VCaP (cell line): ENCODE data around the gene ANKRD44.
A peak's percentile ranks its signal among the peaks of the same experiment; 100 is the strongest.

ENCODE experiments used
- H3K27ac ChIP-seq: fragments of 450-650 bp; 2 replicates; pipeline ENCODE4 v1.5.1; 2017
- TF ChIP-seq, protein P1 (sequence below): fragments of 450-650 bp; conservative IDR thresholded peaks from 2 replicates; pipeline ENCODE4 v1.5.1; 2017; ENCODE audit warnings: mild to moderate bottlenecking, moderate library complexity

ANKRD44 gene

GRCh38 chr2:197113275-197113711 is 197.3 kb downstream of the ANKRD44 start:
- TF ChIP-seq, protein P1, sequence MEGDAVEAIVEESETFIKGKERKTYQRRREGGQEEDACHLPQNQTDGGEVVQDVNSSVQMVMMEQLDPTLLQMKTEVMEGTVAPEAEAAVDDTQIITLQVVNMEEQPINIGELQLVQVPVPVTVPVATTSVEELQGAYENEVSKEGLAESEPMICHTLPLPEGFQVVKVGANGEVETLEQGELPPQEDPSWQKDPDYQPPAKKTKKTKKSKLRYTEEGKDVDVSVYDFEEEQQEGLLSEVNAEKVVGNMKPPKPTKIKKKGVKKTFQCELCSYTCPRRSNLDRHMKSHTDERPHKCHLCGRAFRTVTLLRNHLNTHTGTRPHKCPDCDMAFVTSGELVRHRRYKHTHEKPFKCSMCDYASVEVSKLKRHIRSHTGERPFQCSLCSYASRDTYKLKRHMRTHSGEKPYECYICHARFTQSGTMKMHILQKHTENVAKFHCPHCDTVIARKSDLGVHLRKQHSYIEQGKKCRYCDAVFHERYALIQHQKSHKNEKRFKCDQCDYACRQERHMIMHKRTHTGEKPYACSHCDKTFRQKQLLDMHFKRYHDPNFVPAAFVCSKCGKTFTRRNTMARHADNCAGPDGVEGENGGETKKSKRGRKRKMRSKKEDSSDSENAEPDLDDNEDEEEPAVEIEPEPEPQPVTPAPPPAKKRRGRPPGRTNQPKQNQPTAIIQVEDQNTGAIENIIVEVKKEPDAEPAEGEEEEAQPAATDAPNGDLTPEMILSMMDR = peak; percentile 74
- no peak overlapping the region for H3K27ac ChIP-seq

GRCh38 chr2:197109326-197109725 is 201.3 kb downstream of the ANKRD44 start:
- TF ChIP-seq, protein P1 = no peak
- H3K27ac ChIP-seq = no peak overlapping the region

GRCh38 chr2:197108758-197109157 is 201.8 kb downstream of the ANKRD44 start:
- no peak overlapping the region for H3K27ac ChIP-seq
- TF ChIP-seq, protein P1 = no peak

GRCh38 chr2:197107291-197108269 is 203.0 kb downstream of the ANKRD44 start:
- TF ChIP-seq, protein P1 = no peak
- no peak overlapping the region for H3K27ac ChIP-seq

DNA sequence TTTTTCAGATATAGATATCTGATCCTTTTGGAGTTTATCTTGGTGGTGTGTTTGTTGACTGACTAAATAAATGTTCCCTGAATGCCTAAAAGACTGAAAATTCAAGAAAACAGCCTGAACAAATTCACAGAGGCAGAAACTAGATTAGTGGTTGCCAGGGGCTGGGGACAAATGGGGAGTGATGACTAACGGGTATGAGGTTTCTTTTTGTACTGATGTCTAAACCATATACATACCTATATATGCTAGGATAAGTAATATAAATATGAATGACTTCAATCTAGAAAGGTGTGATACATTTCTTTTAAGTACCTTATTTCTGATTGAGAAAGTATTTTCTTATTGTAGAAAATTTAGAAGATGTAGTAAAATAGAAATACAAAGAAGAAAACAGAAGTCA is 207.2 kb downstream of the ANKRD44 start:
- TF ChIP-seq, protein P1 = no peak

DNA sequence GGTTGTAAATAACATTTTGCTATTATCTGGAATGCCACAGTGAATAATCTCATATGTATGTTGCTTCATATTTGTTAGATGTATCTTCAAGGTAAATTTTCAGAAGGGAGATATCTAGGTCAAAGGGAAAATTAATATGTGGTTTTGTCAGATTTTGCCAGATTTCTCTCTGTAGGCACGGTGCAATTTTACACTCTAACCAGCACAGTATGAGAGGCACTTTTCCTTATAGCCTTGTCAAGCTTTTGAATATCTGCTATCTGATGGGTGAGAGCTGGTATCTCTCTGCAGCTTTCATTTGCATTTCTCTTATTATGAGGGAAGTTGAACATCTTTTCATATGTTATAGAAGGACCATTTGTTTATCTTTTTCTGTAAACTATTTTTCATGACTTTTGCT is 208.3 kb downstream of the ANKRD44 start:
- H3K27ac ChIP-seq = no peak overlapping the region
- TF ChIP-seq, protein P1 = no peak

More for the DNA sequence above, 207.2 kb downstream of the ANKRD44 start:
- H3K27ac ChIP-seq = no peak overlapping the region

DNA sequence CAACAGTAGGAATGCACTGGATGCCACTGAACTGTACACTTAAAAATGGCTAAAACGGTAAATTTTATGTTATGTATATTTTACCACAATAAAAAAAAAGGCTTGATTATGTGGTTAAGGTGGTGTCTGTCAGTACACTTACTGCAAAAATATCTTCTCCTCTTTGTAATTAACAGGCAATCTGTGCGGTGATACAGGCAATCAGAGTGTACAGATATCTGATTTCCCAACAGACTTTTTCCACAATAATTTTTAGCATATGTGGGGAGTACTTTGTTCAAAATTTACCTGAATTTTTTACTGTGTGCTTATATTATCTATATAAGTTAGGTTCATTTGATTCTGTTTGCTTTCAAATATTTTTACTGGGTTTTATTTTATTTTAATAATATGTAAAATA is 209.1 kb downstream of the ANKRD44 start:
- H3K27ac ChIP-seq = no peak overlapping the region
- TF ChIP-seq, protein P1 = no peak
